Adipocyte (in vitro differentiated cells): Measurements from ENCODE around the gene PRICKLE1.
"Not testable (repeated sequence)": the region's sequence is repeated elsewhere in the genome, so short reads cannot be mapped to it uniquely, and the experiment has no call there.

ENCODE experiments used
- DNase-seq: peaks from one replicate; pipeline ENCODE4 v3.0.0-alpha.2; 2015; ENCODE audit warnings: low read depth
- H3K27me3 ChIP-seq: replicated peaks from 2 replicates; pipeline ENCODE4 v1.7.0; 2013; ENCODE audit warnings: mild to moderate bottlenecking, low read length, moderate library complexity; ENCODE audit not compliant: control insufficient read depth, insufficient read depth
- H3K36me3 ChIP-seq: 2 replicates; pipeline ENCODE4 v1.7.0; 2013; ENCODE audit warnings: low read length, mild to moderate bottlenecking, moderate library complexity; ENCODE audit not compliant: control insufficient read depth, insufficient read depth, severe bottlenecking
- H3K4me1 ChIP-seq: 2 replicates; pipeline ENCODE4 v1.7.0; 2013; ENCODE audit warnings: mild to moderate bottlenecking, low read length, moderate library complexity; ENCODE audit not compliant: control insufficient read depth, insufficient read depth
- H3K4me3 ChIP-seq: 2 replicates; pipeline ENCODE4 v1.7.0; 2013; ENCODE audit warnings: mild to moderate bottlenecking, low read length, moderate library complexity
- H3K9ac ChIP-seq: 2 replicates; pipeline ENCODE4 v1.7.0; 2013; ENCODE audit warnings: mild to moderate bottlenecking, low read length, moderate library complexity
- H3K9me3 ChIP-seq: 2 replicates; pipeline ENCODE4 v1.7.0; 2013; ENCODE audit warnings: mild to moderate bottlenecking, low read length, moderate library complexity; ENCODE audit not compliant: control insufficient read depth

The PRICKLE1 gene

DNA sequence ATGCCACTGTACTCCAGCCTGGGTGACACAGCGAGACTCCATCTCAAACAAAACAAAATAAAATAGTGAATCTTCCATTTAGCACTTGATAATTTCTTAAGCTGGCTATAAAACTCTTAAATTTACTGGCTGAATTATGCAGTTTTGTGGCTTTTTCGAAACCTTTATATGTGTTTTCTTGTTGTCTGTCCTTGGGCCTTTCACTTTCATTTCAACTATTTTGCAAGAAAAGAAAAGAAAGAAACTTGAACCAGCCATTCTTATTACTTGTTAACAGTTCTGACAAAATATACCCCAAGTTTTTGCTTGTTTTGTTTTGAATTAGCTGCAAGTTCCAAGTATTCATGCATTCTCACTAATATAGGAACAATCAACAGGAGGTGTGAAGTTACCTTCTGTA is 42.8 kb downstream of the PRICKLE1 start:
- no peak for DNase-seq
- peak overlapping the region; percentile 54 for H3K4me3 ChIP-seq
- no peaks in the 10 kb centered on the region for H3K9me3 ChIP-seq
- no peaks in the 10 kb centered on the region for H3K27me3 ChIP-seq
- H3K4me1 ChIP-seq: peaks cover 15% of the 10 kb centered on the region
- no peaks in the 10 kb centered on the region for H3K36me3 ChIP-seq
- peak overlapping the region; percentile 38 for H3K9ac ChIP-seq

DNA sequence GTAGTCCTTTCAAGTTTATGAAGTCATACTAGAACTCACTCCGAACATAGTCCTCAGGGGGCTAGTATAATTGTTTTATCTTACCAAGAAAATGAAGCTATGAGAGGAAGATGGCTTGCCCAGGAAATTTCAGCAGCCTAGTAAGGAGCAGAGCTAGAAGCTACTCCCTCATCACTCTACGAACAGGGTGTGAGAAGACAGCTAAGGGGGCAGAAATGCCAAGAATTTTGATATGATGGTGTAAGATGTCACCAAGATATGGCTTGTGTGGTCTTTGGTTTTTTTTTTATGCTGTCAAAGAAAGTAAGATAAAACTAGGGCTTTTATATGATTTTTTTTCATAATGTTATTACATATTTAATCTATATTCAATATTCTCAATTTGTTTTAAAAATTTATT is 47.6 kb downstream of the PRICKLE1 start:
- no peak overlapping the region for H3K4me3 ChIP-seq
- no peak overlapping the region for H3K9ac ChIP-seq

DNA sequence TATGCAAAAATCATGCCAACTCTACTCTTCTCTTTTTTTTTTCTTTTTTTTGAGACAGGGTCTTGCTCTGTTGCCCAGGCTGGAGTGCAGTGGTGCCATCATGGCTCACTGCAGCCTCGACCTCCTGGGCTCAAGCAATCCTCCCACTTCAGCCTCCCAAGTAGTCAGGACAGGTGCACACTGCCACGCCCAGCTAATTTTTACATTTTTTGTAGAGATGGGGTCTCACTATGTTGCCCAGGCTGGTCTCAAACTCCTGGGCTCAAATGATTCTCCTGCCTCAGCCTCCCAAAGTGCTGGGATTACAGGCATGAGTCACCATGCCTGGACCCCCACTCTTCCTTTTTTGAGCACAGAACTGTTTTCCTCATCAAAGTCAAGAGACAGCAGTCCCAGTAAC is 48.2 kb downstream of the PRICKLE1 start:
- H3K4me1 ChIP-seq, DNase-seq, H3K9me3 ChIP-seq, H3K9ac ChIP-seq, H3K36me3 ChIP-seq, H3K27me3 ChIP-seq, H3K4me3 ChIP-seq: not testable (repeated sequence)

More for the DNA sequence above, 47.6 kb downstream of the PRICKLE1 start:
- H3K4me1 ChIP-seq: peaks cover 10% of the 10 kb centered on the region
- no peaks in the 10 kb centered on the region for H3K27me3 ChIP-seq
- DNase-seq: no peak
- no peaks in the 10 kb centered on the region for H3K9me3 ChIP-seq
- H3K36me3 ChIP-seq: no peaks in the 10 kb centered on the region

DNA sequence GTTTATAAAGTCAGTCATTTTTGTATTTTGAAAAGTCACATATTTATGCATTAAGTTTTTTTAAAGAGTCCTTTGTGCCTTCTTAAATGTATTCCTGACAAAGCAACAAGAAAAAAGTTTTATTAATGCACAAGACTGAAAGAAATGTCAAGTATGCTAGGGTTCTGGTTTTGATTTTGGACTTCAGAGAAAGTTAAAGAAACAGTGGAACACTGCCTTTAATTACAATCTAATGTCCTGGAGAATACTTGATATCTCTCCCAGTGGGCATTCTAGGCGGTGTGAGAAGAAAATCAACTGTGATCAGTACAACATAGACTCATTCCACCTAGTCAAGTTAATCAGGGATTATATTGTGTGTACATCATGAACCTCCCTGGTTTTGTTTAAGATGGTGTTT is 49.9 kb downstream of the PRICKLE1 start:
- DNase-seq: peak; percentile 68
- no peaks in the 10 kb centered on the region for H3K9me3 ChIP-seq
- H3K4me1 ChIP-seq: peaks cover 9% of the 10 kb centered on the region
- no peaks in the 10 kb centered on the region for H3K27me3 ChIP-seq
- H3K36me3 ChIP-seq: no peaks in the 10 kb centered on the region
- H3K4me3 ChIP-seq: no peak overlapping the region
- H3K9ac ChIP-seq: no peak overlapping the region

DNA sequence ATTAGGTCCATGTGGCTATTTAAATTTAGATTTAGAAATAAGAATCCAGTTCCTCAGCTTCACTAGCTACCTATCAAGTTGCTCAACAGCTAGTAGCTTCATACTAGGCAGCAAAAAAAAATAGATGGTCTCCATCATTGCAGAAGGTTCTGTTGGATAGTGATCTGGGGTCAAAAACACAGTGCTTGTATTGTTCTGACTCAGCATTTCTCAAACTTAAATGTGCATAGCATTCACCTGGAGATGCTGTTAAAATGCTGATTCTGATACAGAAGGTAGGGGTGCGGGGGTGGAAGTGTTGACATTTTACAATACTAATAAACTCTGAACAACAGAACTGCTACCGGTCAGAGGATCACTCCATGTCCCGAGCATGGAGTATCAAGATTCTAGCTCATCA is 51.3 kb downstream of the PRICKLE1 start:
- DNase-seq: no peak
- Histone ChIP-seq H3K36me3 (no peaks in the 10 kb centered on the region), H3K4me1 (peaks cover 22% of the 10 kb centered on the region), H3K27me3 (no peaks in the 10 kb centered on the region), H3K9ac (no peak overlapping the region), H3K9me3 (no peaks in the 10 kb centered on the region), H3K4me3 (no peak overlapping the region)

DNA sequence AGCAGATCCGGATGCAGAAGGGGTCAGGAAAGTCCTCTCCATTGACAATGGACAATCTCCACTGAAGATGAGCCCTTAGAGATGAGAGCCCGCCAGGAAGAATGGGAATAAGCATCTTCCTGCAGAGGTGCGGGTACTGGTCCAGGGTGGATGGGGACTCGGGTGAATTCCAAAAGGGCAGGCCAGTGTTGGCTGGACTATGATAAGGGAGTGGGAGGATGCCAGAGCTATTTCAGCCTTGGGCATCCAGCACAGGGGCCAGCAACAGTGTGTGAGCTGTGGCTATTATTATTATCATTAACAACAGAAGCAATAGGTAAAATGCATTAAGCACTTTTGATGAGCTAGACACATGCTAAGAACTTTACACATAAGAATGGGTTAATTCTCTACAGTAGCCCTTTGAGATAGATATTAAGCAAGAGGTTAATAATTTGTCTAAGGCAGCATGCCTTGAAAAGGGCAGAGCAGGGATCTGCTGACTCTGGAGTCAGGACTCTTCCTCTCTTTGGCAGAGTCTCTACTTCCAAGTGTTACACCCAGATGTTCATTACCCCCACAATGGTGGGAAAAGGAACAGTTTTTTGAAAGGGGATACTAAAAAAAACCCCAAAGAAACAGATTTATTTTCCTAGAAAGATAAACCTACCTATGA is 55.2 kb downstream of the PRICKLE1 start:
- DNase-seq: no peak
- Histone ChIP-seq H3K9me3 (no peaks in the 10 kb centered on the region), H3K4me1 (peaks cover 22% of the 10 kb centered on the region), H3K27me3 (no peaks in the 10 kb centered on the region), H3K4me3 (no peak overlapping the region), H3K36me3 (no peaks in the 10 kb centered on the region), H3K9ac (no peak overlapping the region)

DNA sequence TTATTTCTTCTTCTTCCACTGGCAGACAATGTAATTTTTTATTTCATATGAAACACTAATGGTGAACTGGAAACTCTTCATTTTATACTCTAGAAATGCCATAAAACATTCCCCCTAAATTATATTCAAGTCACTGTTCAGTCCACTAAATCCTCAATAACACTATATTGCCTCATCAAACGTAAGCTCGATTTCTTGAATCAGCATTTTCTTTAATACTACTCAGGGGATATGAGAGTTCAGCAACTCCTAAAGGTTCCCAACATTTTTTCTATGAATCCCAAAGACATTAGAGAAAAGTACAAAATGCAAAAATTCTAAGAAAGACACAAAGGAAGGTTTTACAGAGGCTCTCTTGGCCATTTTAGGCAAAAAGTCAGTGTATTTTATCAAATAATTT is 59.3 kb downstream of the PRICKLE1 start:
- Histone ChIP-seq H3K4me3 (no peak overlapping the region), H3K36me3 (no peaks in the 10 kb centered on the region), H3K9me3 (no peaks in the 10 kb centered on the region), H3K9ac (no peak overlapping the region), H3K27me3 (no peaks in the 10 kb centered on the region), H3K4me1 (peaks cover 33% of the 10 kb centered on the region)
- DNase-seq: no peak

DNA sequence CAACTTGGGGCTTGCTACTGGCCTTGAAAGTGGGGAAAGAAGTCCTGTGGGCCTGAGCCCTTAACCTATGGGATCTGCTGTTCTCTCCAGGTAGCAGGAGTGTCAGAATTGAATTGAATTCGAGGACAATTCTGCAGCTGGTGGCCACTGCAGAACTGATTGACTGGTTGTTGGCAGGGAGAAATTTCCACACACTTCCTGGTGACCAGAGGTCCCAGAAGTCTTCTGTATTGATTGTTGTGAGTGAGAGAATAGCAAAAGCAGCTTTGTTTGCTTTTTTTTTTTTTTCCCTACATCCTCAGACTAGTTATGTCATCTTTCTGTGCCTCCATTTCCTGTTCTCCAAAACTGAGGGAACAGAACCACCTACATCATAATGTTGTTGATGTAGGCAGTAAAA is 64.1 kb downstream of the PRICKLE1 start:
- no peak overlapping the region for H3K9ac ChIP-seq
- peaks cover 17% of the 10 kb centered on the region for H3K4me1 ChIP-seq
- peaks cover 5% of the 10 kb centered on the region for H3K36me3 ChIP-seq
- H3K4me3 ChIP-seq: no peak overlapping the region
- no peaks in the 10 kb centered on the region for H3K9me3 ChIP-seq
- no peak for DNase-seq
- no peaks in the 10 kb centered on the region for H3K27me3 ChIP-seq

DNA sequence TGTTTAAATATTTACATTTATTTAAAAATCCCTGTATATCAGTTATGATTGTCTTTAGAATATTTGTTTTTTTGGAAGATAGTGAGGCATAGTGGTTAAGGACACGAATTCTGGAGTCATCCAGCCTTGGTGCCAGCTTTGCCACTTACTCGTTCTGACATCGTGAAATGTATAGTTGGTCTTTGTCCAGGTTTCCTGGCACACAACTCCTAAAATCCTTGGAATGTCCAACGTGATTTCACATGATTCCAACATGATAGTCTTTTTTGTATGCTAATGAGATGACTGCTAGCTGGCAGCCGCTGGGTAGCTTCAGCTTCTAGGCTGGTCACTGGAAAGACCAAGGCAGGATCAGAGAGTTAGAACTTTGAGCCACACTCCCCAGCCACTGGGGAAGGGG is 64.8 kb downstream of the PRICKLE1 start:
- Histone ChIP-seq H3K4me1 (peaks cover 13% of the 10 kb centered on the region), H3K9me3 (no peaks in the 10 kb centered on the region)

DNA sequence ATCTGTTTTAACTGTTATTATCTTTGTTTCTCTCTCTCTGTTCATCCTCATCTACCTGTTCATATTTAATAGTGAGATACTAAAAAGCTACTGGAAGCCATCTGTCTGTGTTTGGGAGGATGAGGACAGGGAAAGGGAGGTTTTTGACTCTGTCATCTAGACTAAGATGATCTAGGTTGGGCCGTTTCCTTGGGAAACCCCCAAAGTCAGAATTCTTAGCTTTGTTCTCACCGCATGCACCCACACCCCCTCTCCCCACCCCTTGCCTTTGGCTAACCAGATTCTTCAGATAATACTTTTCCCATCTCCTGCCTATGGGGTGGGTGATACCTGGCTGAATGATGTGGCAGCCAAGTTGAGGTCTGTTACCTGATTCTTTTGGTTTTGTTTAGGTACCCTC is 73.0 kb downstream of the PRICKLE1 start:
- DNase-seq: no peak
- peaks cover 3% of the 10 kb centered on the region for H3K36me3 ChIP-seq
- H3K9me3 ChIP-seq: peaks cover 3% of the 10 kb centered on the region
- no peaks in the 10 kb centered on the region for H3K4me1 ChIP-seq
- H3K4me3 ChIP-seq: no peak overlapping the region
- H3K27me3 ChIP-seq: no peaks in the 10 kb centered on the region
- H3K9ac ChIP-seq: no peak overlapping the region

More for the DNA sequence above, 64.8 kb downstream of the PRICKLE1 start:
- peaks cover 5% of the 10 kb centered on the region for H3K36me3 ChIP-seq
- no peak overlapping the region for H3K4me3 ChIP-seq
- H3K9ac ChIP-seq: no peak overlapping the region
- no peak for DNase-seq
- H3K27me3 ChIP-seq: no peaks in the 10 kb centered on the region

DNA sequence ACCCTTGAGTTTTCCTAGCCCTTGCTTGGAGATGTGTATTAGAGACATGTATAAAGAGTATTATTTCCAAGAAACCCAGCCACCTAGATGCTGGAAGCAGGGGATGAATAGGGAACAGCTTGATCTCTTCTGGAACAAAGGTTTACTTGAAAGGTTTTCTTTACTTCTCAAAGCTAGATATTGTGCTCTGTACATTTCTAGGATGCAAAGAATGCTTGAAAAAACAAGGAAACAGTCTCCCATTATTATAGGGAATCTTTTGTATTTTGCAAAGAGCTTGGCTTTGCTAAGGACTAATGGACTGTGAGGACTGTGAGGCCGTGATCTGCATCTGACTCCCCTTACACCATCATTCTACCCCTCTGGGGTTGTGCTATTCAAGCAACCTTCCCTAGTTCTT is 77.9 kb downstream of the PRICKLE1 start:
- DNase-seq: no peak
- H3K4me3 ChIP-seq: no peak overlapping the region
- peaks cover 7% of the 10 kb centered on the region for H3K4me1 ChIP-seq
- no peaks in the 10 kb centered on the region for H3K36me3 ChIP-seq
- no peaks in the 10 kb centered on the region for H3K27me3 ChIP-seq
- peaks cover 3% of the 10 kb centered on the region for H3K9me3 ChIP-seq
- no peak overlapping the region for H3K9ac ChIP-seq

DNA sequence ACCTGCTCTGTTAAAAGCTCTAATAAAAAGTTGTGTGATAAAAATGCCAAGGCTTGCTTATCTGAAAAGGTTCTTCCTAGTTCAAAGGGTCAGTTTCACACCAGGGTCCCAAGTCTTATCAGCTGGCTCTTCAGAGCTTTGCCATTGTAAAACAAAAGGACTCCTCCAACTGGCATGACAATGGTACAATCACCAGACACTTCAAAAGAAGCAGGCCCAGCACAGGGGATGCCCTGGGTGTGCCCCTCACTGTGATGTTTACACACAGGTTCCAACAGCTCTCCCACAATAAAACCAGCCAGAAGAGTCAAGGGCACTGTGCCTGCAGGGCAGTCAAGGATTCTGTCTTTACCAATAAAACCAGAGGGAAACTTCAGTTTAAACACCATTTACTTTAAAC is 78.7 kb downstream of the PRICKLE1 start:
- no peak overlapping the region for H3K9ac ChIP-seq
- no peaks in the 10 kb centered on the region for H3K36me3 ChIP-seq
- H3K4me1 ChIP-seq: peaks cover 7% of the 10 kb centered on the region
- H3K9me3 ChIP-seq: no peaks in the 10 kb centered on the region
- no peak for DNase-seq
- no peak overlapping the region for H3K4me3 ChIP-seq
- H3K27me3 ChIP-seq: no peaks in the 10 kb centered on the region
